Glomerular visceral epithelial cell (primary cell): ENCODE measurements around the gene KCNH8.

Experiments
- DNase-seq: peaks from one replicate; pipeline ENCODE4 v3.0.0-alpha.2; 2016; ENCODE audit errors: extremely low spot score

Gene KCNH8

DNA sequence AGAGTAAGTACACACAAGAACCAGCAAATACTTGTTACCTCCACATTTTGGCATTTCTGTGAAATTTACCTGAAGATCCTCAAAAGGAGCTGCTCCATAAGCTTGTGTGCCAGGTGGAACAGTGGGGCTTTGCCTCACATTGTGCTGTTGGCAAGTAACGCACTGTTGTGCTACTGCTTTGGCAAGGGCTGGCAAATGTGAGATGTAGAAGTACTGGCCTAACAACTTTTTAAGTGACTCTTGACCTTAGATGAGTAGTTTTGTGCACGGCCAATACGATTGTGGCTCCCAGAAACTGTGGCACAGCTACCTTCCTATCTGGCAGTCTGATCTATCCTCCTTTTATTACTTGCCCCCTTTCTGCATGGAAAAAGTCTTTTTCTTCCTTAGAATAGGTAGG is 337.0 kb downstream of the KCNH8 start:
- no peak for DNase-seq

DNA sequence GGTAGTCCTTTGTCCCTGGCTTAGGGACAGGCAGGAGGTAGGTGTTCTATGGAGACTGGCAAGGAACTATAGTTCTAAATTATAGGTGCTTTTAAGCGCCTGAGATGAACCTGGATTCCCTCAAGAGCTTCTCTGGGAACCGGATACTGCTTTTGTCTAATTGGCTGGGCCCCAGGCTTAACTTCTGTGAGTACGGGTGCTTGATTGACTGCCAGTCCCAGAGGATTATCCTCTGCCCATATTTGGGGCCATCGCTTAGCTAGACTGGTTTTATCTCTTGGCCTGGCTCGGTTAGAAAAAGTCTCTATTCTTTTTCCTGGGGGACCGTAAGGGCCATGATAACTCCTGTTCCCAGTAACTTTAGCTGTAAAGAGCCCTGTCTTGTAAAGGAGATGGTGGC is 339.1 kb downstream of the KCNH8 start:
- DNase-seq, result no peak

DNA sequence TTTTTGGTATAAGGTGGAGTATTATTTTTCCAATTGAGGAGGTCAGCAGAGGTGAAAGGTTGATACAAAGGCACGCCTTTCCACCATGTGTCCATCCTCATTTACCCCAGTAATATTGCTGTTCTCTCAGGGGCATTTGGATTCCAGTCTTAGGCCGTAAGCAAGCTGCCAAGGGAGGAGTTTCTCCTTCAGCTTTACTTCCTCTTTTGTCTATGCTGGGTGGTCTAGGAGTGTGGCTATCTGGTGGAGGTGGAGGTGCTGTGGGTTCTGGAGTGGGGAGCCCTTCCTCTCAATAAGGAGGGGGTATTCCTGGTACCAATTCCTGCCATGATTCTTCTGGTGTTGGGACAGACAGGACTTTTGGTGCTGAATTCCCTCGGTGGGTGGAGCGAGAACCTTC is 340.6 kb downstream of the KCNH8 start:
- DNase-seq, result no peak

DNA sequence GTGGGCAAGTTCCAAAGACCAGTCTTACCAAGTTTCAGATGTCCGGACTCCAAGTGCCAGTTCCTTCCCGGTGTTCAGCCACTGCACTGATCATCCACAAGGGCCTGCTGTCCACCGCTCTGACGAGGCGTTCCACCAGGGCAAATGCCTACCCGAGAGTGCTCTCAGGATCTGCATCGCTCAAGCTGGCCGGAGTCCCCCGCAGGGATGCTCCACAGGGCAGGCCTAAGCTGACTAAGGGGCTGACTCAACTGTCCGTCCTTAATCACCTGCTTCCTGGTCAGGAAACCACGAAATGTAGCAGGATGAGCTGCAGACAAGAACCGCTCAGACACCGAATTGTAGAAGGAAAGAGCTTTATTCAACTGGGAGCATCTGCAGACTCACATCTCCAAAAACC is 341.6 kb downstream of the KCNH8 start:
- DNase-seq, result no peak

DNA sequence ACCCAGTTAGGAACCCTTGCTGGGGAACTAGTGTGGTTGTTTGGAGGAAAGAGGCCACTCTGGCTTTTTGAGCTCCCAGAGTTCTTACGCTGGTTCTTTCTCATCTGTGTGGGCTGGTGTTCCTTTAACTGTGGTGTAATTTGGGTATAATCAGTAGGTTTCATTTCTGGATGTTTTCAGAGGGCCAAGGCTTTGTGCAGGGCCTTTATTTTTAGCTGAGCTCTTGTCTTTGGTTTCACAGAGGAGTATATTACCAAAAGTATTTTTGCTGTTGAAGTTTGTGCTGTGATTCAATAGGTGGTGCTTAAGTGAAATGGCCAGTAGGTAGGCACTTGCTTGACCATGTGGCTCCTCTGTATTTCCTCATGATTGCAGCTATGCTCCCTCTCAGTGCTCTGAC is 357.9 kb downstream of the KCNH8 start:
- no peak for DNase-seq

DNA sequence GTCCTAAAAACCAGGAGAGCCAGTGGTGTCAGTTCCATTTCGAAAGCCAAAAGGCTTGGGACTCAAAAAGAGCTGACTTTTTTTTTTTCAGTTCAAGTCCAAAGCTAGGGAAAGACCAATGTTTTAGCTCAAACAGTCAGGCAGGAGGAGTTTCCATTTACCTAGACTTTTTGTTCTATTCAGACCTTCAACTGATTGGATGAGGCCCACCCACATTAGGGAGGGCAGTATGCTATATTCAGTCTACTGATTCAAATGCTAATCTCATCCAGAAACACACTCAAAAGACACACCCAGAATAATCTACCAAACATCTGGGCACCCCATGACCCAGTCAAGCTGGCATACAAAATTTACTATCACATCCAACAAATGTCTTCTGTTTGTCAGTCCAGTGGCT is 374.0 kb downstream of the KCNH8 start:
- no peak for DNase-seq

DNA sequence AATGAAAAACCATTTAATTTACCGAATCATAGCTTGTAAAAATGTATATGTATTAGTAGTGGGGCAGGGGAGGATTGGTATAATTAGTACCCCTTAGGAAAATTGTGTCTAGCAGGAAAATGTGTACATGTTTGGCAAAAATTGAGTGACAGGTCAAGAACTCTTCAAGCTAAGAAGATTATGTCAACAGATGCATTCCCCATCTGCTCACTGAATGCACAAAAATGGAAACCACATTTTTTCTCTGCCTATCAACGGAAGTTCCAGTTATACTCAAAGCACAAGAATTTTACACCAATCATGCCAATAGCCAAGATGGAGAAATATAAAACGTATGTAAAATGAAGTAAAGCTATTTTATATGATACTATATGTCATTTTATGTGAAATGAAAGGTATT is 377.8 kb downstream of the KCNH8 start:
- no peak for DNase-seq

DNA sequence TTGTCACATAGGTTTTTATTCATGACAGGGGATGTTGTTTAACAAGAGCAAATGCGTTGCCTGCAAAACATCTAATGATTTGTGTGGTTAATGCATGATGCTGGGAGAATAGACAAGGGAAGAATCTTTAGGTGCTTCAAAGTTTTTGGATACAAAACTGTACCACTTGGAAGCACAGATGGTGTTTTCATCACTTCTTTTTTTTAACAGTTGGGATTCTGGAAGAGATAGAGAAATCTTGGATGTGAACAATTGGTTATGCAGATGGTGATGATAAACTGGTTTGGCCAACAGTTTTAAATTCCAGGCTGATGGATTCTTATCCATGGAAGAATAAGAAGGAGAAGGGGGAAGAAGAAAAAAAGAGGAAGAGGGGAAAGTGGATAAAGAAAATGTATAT is 379.4 kb downstream of the KCNH8 start:
- no peak for DNase-seq

DNA sequence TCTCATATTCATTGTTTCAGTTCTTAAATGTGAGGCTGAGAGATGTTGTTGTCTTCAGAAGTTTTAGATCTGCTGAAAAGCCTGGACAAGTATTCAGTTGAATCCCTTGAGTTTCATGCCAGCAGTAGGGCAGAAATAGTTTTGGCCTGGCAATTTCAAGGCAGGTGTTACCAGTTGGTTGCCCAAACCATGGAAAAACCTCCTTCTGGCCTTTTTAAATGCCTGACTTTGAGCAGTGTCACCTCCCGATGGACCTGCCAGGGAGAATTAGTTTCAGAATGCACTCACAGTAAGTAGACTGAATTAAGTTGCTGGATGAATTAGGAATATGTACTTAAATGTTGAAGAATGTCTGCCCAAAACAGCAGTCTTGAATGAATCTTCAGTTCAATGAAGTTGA is 383.1 kb downstream of the KCNH8 start:
- no peak for DNase-seq

DNA sequence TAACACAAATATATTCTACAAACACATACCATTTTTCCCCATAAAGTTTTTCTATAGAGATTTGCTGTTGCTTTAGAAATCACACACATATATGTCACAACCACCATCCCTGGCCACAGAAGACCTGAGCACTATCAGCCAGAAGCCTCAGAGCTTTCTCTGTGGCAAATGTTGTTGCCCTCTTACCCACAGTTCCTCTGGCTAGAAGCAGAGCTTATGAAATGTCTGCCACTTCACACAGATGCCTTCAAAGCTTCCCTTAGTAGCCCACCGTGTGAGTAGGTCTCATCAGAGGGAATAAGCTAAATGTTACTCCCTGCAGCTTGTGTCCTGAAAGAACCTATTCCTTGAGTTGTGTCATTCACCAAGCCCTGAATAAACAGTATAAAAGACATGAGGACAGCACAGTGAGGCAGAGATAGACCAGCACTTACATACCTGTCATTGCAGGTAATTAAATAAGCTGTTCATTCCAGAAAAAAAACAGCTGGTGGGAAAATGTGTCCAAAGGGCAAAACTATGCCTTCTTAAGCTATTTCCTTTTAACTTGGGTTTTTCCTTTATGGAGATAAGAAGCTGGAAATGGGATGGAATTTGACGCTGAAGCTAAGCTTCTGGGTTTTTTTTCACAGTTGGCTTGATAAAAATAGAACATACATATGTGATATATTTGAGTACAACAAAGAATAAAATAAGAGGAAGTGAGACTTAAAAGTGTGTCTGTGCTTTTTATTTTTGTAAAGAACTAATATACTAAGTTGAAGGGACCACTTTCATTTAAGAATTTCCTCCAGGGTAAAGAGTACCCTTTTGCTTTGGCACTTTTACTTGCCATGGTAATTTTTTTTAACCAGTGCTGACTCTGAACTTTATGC is 391.4 kb downstream of the KCNH8 start:
- no peak for DNase-seq

DNA sequence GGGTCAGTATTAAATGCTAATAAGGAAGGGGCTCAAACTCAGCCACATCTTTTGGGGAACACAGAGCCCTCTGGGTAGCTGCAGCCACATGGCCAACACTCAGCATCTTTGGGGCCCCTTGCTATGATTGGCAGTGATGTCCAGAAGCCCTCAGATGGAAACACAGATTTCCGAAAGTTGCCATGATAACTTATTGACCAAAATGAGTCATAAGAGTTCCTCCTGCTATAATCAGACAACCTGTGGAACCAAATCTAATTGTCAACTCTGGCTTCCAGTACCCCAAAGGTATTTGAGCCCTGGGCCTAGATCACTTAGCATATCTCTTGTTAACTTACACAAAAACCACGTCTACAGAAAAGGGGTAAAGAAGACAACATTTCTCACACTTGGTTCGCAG is 392.2 kb downstream of the KCNH8 start:
- DNase-seq, result no peak

DNA sequence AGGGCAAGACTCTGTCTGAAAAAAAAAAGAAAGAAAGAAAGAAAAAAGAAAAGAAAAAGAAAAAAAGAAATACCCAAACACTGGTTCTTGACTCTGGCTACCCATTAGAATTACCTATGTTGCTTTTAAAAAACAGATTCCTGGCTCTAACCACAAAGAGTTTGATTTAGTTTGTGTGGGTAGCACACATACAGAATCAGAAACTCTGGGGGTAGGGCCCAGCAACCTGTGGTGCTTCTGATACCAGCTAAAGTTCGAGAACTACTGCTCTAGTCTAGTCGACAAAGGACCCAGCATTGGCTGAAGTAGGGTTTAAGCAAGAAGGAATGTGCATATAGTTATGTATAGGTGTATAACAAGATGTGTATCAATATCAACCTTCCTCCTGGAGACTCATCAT is 393.0 kb downstream of the KCNH8 start:
- DNase-seq, result no peak

DNA sequence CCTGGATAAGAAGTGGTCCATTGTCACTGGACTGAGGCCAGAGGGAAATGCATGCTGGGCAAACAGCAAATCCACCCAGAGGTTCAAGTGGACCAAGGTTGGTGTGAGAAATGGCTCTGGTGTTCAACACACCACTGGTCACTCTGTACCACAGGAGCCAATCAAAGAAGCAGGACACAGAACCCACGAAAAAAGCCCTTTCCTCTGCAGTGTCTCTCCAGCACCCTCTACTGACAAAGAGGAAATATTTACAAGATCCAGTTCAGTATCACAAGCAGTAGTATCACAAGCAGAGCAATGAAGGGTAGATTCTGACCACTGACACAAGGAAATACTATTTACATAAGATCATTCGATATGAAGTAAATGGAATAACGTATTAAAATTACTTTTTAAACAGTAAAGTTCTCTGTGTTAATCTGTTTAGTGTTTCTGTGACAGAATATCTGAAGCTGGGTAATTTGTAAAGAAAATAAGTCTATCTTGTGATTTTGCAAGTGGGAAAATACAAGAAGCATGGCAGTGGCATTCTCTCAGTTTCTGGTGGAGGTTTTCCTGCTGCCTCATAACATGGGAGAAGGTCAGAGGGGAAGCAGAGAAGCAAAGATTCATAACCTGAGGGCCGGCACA is 395.0 kb downstream of the KCNH8 start:
- no peak for DNase-seq

DNA sequence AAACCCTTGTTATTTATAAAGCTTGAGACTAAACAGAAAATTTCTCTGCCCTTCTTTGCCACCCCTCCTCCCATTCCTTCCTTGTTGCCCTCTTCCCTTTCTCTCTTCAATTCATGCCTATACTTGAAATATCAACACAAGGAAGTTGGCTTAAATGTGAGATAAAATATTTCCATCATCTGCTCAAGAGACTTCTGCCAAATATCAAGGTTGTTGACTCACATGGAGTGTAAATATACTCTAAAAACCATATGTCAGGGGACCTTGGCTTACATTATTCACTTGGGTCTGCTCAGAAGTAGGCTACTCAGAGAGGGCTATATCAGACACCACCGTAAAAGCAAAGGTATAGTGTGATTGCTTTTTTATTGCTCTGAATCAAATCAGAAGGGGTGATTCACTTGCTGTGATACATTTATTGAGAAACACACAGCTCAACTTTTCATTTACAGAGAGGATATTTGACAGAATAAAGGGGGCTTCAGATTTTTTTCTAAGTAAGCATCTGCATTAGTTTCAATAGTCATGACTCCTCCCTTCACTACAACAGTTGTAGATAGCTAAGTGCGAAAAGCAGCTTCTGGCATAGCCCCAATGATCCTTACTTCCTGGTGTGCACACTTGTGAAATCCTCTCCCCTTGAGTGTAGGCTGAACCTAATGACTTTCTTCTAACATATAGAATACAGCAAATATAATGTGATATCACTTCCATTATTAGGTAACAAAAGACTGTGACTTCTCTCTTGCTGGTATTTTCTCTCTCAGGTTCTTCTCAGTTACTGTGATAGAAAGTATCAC is 399.6 kb downstream of the KCNH8 start:
- DNase-seq, result no peak

DNA sequence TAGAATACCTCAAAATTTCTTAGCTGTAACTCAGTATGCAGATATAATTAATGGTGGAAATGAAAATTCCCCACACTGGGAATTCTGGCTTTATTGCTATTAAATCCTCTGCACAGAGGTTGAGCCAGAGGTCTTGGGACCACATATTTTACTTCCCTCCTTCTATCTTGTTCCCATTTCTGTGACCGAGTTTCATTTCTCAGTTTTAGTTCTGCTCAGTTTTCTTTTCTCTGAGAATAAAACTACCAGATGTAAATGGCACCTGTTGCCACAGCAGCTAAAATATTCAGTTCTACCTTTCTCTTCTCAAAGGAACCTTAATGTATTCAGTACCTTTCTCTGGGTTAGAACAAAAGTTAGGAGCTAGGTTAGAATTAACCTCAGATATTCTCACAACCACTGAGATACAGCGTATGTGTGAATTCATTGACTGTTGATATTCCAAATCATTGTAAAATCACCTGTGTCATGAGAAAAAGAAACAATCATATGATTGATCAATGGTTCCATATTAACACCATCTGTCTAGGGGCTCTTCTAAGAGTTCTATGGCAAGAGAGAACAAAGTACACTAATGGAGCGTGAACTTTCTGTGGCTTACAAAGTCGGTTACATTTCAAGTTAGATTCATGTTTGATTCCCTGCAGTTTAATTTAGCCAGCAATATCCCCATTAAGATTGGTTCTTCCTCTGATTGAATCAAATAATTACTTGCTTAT is 411.6 kb downstream of the KCNH8 start:
- no peak for DNase-seq

DNA sequence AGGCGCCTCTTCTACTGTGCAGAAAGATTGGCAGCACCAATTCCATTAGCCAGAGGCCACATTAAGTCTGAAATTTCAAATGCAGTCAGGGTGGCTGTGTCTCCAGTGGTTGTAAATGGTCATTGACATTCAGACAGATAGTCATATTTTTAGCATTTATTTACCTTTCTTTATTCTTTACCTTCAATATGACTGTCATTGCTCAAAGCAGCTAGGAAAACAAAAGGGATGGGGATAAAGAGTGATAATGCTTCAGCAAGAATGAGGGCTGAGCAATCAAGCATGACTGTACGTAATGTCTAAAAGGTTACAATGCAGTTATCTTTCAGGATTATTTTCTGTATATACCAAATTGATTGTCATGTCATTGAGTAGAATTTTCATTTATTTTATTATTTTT is 425.3 kb downstream of the KCNH8 start:
- DNase-seq, result no peak

DNA sequence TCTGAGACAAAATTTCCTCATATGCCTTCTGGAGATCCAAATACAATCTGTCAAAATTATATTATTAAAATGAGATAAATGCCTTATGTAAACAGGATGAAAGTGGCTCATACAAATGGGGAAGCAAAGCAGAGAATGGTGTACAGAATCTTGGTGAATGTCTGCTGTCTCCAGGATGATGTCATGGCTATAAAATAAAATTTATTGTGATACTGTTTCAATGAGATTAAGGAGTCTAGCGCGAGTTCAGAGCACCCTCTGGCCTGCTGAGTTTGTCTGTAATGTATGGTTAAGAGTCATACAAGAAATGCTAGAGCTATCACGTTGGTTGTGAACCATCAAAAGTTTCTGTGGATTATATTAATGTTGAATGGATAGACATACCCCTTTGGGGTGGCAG is 426.0 kb downstream of the KCNH8 start:
- no peak for DNase-seq

DNA sequence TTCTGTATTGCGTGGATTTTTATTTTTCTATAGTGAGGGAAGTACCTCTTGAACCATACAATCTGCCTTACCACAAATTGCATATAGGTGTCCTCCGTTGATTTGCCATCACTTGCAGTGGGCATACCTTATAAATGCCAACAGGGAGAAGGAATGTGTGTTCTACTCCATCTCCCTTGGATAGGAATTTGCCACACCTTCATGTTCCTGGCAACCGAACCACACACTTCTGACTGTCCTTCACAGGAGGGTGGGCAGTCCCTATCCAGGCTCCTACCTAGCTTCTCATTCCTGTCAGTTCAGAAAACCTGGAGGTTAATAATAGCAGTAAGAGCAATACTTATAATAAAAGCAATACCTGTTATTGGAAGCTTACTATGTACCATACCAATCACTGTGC is 428.0 kb downstream of the KCNH8 start:
- DNase-seq, result no peak
